HG02885 (cell line): Measurements from ENCODE around the gene AK9.
"Not testable (repeated sequence)": the region's sequence is repeated elsewhere in the genome, so short reads cannot be mapped to it uniquely, and the experiment has no call there.

Source experiments
- ATAC-seq: cut with Tn5 transposase; IDR thresholded peaks from one replicate; pipeline ENCODE4 v1.9.1; 2021; ENCODE audit warnings: mild to moderate bottlenecking; ENCODE audit not compliant: unreplicated experiment, poor library complexity

Gene AK9

GRCh38 chr6:109701221-109701620, 10.2 kb upstream of the AK9 start:
- ATAC-seq: no peak

GRCh38 chr6:109696355-109696754, 5.4 kb upstream of the AK9 start:
- ATAC-seq: no peak

- no peak for ATAC-seq
Observed at GRCh38 chr6:109695468-109695867, 4.5 kb upstream of the AK9 start.

GRCh38 chr6:109693111-109693510, 2.1 kb upstream of the AK9 start:
- ATAC-seq: peak; percentile 44

- ATAC-seq: peak; percentile 50
Observed at GRCh38 chr6:109690373-109690736, 647 bp downstream of the AK9 start.

- ATAC-seq: no peak
Observed at GRCh38 chr6:109687271-109687761, 3.7 kb downstream of the AK9 start.

- ATAC-seq: no peak
Observed at GRCh38 chr6:109686566-109687265, 4.3 kb downstream of the AK9 start.

- not testable (repeated sequence) for ATAC-seq
Observed at GRCh38 chr6:109678661-109679505, 12.1 kb downstream of the AK9 start.

- no peak for ATAC-seq
Observed at GRCh38 chr6:109678240-109678639, 12.8 kb downstream of the AK9 start.

- ATAC-seq: no peak
Observed at GRCh38 chr6:109676724-109677123, 14.3 kb downstream of the AK9 start.

GRCh38 chr6:109672839-109673238, 18.2 kb downstream of the AK9 start:
- no peak for ATAC-seq

- ATAC-seq: no peak
Observed at GRCh38 chr6:109672175-109672574, 18.8 kb downstream of the AK9 start.

GRCh38 chr6:109671733-109672132, 19.3 kb downstream of the AK9 start:
- no peak for ATAC-seq

GRCh38 chr6:109669811-109670210, 21.2 kb downstream of the AK9 start:
- ATAC-seq: no peak

GRCh38 chr6:109662192-109662591, 28.8 kb downstream of the AK9 start:
- no peak for ATAC-seq

GRCh38 chr6:109660526-109661320, 30.3 kb downstream of the AK9 start:
- ATAC-seq: no peak

GRCh38 chr6:109655761-109656262, 35.2 kb downstream of the AK9 start:
- no peak for ATAC-seq

GRCh38 chr6:109653264-109653663, 37.7 kb downstream of the AK9 start:
- ATAC-seq: no peak

- ATAC-seq: no peak
Observed at GRCh38 chr6:109644131-109644530, 46.9 kb downstream of the AK9 start.

- ATAC-seq: no peak
Observed at GRCh38 chr6:109632405-109632804, 58.6 kb downstream of the AK9 start.

- no peak for ATAC-seq
Observed at GRCh38 chr6:109631403-109631802, 59.6 kb downstream of the AK9 start.
